Lung (tissue), 12 donors: ENCODE results near the gene CDC42BPB. TPM values are rescaled to one million over a fixed set of nuclear protein-coding genes. Genes with fewer than 3 reads are reported as not detected.

Source experiments
- ATAC-seq: fragments of 200-7000 bp; cut with Tn5 transposase; one replicate; pipeline ENCODE4 v1.9.1; 2020; ENCODE audit warnings: moderate number of reproducible peaks; ENCODE audit not compliant: insufficient read depth, low FRiP score
- DNase-seq, 3 donors: peaks; one replicate each; pipeline ENCODE4 v3.0.0-alpha.2; 2013 to 2017
- H3K27ac ChIP-seq, 2 donors: one replicate each; pipeline ENCODE4 v1.5.1; 2013; ENCODE audit warnings: mild to moderate bottlenecking in 2 of 2, moderate library complexity in 2 of 2, control low read depth in 1 of 2, inconsistent platforms in 1 of 2, low read depth in 1 of 2, low read length in 1 of 2
- H3K27me3 ChIP-seq, 3 donors: one replicate each; pipeline ENCODE4 v1.5.1; 2013; ENCODE audit warnings: low read length in 2 of 3; ENCODE audit not compliant: control insufficient read depth in 3 of 3, insufficient read depth in 3 of 3
- H3K36me3 ChIP-seq, 4 donors: one replicate each; pipeline ENCODE4 v1.5.1; 2013; ENCODE audit warnings: low read length in 4 of 4, mild to moderate bottlenecking in 1 of 4, moderate library complexity in 1 of 4; ENCODE audit not compliant: control insufficient read depth in 4 of 4, insufficient read depth in 4 of 4
- H3K4me1 ChIP-seq, 5 donors: one replicate each; pipeline ENCODE4 v1.5.1; 2013; ENCODE audit warnings: low read length in 5 of 5, mild to moderate bottlenecking in 2 of 5, moderate library complexity in 1 of 5; ENCODE audit not compliant: control insufficient read depth in 5 of 5, insufficient read depth in 5 of 5
- H3K4me3 ChIP-seq: one replicate; pipeline ENCODE4 v1.5.1; 2013; ENCODE audit warnings: mild to moderate bottlenecking, control low read depth, moderate library complexity
- H3K9ac ChIP-seq, 2 donors: one replicate each; pipeline ENCODE4 v1.5.1; 2013; ENCODE audit warnings: low read length in 2 of 2, control low read depth in 1 of 2; ENCODE audit not compliant: insufficient read depth in 1 of 2
- H3K9me3 ChIP-seq, 4 donors: one replicate each; pipeline ENCODE4 v1.5.1; 2013; ENCODE audit warnings: low read length in 3 of 4, mild to moderate bottlenecking in 1 of 4, moderate library complexity in 1 of 4; ENCODE audit not compliant: control insufficient read depth in 4 of 4, insufficient read depth in 3 of 4
- WGBS, 2 donors: extraction: QIAGEN DNeasy Blood & Tissue Kit; methylation state at CpG; one replicate each; pipeline ENCODE4 v1.1.7; 2013; 5-methylcytosine and 5-hydroxymethylcytosine counted together
- polyA plus RNA-seq, 2 donors: library from polyadenylated mRNA; stranded (reverse); fragments of 200-250 nt; gene quantifications; one replicate each; pipeline ENCODE4 v1.2.1, GENCODE V29; 2013
- total RNA-seq, 2 donors: library from RNA; depleted of rRNA in 1 of 2; stranded (reverse); fragments of >200 nt in 1 of 2; gene quantifications; one replicate each; pipeline ENCODE4 v1.2.1, GENCODE V29; 2014 to 2021
- TF ChIP-seq, protein P1 (sequence below): IDR thresholded peaks from 2 replicates; pipeline ENCODE4 v1.5.1; 2012; ENCODE audit warnings: mild to moderate bottlenecking; ENCODE audit errors: control extremely low read depth, extremely low read depth
- donor health status: control.
- donor health status: control.
- donor health status: Bipolar disorder and iron deficiency.
- donor health status: healthy.
- donor health status: DM: yes; HTN: yes; CAD: no.

Gene CDC42BPB
- total and polyA plus RNA-seq, 4 donors, result 39.3 to 97.9 (median 66.6) TPM

DNA sequence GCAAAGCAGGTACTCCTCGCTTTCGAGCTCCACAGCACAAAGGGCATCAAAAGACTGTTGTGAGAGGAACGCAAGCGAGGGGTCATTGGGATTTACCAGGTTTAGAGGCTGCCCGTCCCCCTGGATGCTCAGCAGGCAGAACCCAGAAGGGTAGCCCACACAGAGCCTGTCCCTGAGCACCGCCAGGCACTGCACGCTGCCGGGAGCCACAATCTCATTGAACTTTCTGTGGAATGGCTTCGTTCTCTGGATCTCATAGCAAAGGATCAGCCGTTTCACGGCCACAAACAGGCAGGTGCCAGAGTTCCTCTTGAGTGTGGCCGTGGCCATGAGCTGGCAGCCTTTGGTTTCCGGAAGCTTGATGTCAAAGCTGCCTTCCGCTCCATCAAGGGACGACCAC, 113.4 kb downstream of the CDC42BPB start:
- H3K36me3 ChIP-seq, result peaks cover 11 to 72% (median 46%) of the 10 kb centered on the region in 4 donors
- 94 to 96% methylated on average over 15 of the region's 15 CpGs for WGBS, 2 donors
- peaks cover 0 to 12% (median 0%) of the 10 kb centered on the region in 5 donors for H3K4me1 ChIP-seq
- H3K9me3 ChIP-seq, result no peaks in the 10 kb centered on the region
- H3K9ac ChIP-seq, result no peak overlapping the region
- H3K4me3 ChIP-seq, result no peak overlapping the region
- TF ChIP-seq, protein P1, sequence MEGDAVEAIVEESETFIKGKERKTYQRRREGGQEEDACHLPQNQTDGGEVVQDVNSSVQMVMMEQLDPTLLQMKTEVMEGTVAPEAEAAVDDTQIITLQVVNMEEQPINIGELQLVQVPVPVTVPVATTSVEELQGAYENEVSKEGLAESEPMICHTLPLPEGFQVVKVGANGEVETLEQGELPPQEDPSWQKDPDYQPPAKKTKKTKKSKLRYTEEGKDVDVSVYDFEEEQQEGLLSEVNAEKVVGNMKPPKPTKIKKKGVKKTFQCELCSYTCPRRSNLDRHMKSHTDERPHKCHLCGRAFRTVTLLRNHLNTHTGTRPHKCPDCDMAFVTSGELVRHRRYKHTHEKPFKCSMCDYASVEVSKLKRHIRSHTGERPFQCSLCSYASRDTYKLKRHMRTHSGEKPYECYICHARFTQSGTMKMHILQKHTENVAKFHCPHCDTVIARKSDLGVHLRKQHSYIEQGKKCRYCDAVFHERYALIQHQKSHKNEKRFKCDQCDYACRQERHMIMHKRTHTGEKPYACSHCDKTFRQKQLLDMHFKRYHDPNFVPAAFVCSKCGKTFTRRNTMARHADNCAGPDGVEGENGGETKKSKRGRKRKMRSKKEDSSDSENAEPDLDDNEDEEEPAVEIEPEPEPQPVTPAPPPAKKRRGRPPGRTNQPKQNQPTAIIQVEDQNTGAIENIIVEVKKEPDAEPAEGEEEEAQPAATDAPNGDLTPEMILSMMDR, result no peak
- H3K27me3 ChIP-seq, result no peaks in the 10 kb centered on the region
- no peak for DNase-seq
- H3K27ac ChIP-seq, result no peak overlapping the region
- no peak for ATAC-seq

DNA sequence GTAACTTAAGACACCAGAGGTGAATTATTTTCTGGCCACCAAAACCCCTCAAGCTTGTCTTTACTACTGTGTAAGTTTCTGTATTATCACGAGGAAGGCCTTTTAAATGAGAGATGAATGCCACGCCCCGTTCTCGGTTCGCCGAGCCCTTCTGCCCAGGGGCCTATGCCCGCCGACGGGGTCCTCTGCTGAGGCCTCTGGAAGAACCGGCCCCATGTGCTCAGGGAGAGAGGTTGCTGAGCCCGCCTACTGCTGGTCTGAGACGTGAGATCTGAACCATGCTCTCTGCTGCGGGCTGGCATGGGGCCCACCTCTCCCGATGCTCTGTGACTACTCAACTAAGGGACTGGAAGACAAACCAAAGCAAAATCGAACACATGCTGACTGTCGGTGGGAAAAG, 113.9 kb downstream of the CDC42BPB start:
- H3K27ac ChIP-seq, result no peak overlapping the region
- H3K36me3 ChIP-seq, result peaks cover 12 to 68% (median 43%) of the 10 kb centered on the region in 4 donors
- no peak for DNase-seq
- TF ChIP-seq, protein P1, result no peak
- H3K27me3 ChIP-seq, result no peaks in the 10 kb centered on the region
- H3K9me3 ChIP-seq, result no peaks in the 10 kb centered on the region
- no peak overlapping the region for H3K9ac ChIP-seq
- no peak overlapping the region for H3K4me3 ChIP-seq
- peaks cover 0 to 12% (median 0%) of the 10 kb centered on the region in 5 donors for H3K4me1 ChIP-seq
- WGBS, 2 donors, result 92 to 94% methylated on average over 16 of the region's 16 CpGs
- ATAC-seq, result no peak

DNA sequence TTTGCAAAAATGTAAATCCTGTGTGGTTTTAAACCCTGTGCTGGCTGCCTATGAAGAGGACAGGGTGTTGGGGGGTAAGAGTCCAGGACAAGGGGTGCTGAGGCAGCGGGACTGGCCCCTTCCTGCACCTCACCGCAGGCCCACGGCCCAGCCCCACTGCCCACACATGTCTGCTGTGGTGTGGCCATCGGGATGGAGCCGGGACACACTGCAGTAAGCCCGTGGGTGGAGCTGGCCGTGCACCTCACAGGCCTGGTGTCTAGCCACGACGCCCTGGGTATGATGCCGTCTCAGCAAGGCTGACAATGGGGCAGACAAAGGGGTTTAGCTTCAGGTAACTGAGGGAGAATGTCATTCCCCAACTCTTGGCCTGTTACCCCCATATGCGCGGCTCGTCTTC, 115.3 kb downstream of the CDC42BPB start:
- Histone ChIP-seq H3K4me3 (no peak overlapping the region), H3K27ac (no peak overlapping the region), H3K9ac (no peak overlapping the region), H3K4me1 (peaks cover 0 to 12% (median 0%) of the 10 kb centered on the region in 5 donors), H3K36me3 (peaks cover 10 to 73% (median 41%) of the 10 kb centered on the region in 4 donors), H3K27me3 (no peaks in the 10 kb centered on the region), H3K9me3 (no peaks in the 10 kb centered on the region)
- TF ChIP-seq, protein P1, result no peak
- DNase-seq, result no peak
- no peak for ATAC-seq
- 93 to 95% methylated on average over 13 of the region's 13 CpGs for WGBS, 2 donors

DNA sequence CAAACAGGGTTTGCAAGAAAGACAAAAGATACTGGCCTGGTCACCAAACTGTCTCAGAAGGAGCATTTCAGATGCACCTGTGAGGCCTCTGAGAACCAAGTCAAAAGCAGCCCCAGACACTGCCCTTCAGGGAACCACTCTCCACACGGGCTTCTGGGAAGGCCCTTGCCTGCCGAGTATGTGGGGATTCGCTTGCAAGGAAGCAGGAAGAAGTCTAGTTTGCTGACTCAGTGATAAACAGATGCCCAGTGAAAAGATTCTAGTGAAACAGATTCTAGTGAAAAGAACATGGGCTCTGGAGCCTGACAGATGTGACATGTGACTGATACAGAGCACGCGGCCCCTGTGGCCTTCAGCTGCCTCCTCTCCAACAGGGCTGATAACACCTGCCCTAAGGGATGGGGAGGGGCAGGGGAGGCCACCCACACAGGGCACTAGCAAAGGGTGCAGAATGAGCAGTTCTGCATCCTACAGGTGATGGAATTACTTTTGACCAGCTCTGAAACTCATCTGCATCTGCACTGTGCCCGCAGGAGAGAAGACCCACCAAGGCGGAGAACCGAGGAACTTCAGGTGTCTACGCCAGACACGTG, 115.8 kb downstream of the CDC42BPB start:
- TF ChIP-seq, protein P1, result no peak
- Histone ChIP-seq H3K4me1 (peaks cover 0 to 12% (median 0%) of the 10 kb centered on the region in 5 donors), H3K27me3 (no peaks in the 10 kb centered on the region), H3K4me3 (no peak overlapping the region), H3K9ac (peak overlapping the region in 1 of 2 donors; percentile 23), H3K36me3 (peaks cover 10 to 74% (median 38%) of the 10 kb centered on the region in 4 donors), H3K9me3 (no peaks in the 10 kb centered on the region), H3K27ac (no peak overlapping the region)
- DNase-seq (no peak), ATAC-seq (no peak)
- 78 to 82% methylated on average over 10 of the region's 10 CpGs for WGBS, 2 donors
